OCI-LY7 (cell line): Measurements from ENCODE around the gene HCFC1R1.

Source experiments
- EZH2phosphoT487 ChIP-seq: fragments of 200-600 bp; sonication (generic); IDR thresholded peaks from 2 replicates; pipeline ENCODE4 v1.6.1; 2018; ENCODE audit warnings: low read depth, borderline replicate concordance, mild to moderate bottlenecking, mixed run types, antibody characterized with exemption, low read length, moderate library complexity, mixed read lengths
- TF ChIP-seq, protein P1 (sequence below): fragments of 200-600 bp; sonication (generic); conservative IDR thresholded peaks from 2 replicates; pipeline ENCODE4 v1.5.1; 2014; ENCODE audit warnings: mild to moderate bottlenecking, antibody characterized with exemption, low read length, moderate library complexity, mixed read lengths

DNA sequence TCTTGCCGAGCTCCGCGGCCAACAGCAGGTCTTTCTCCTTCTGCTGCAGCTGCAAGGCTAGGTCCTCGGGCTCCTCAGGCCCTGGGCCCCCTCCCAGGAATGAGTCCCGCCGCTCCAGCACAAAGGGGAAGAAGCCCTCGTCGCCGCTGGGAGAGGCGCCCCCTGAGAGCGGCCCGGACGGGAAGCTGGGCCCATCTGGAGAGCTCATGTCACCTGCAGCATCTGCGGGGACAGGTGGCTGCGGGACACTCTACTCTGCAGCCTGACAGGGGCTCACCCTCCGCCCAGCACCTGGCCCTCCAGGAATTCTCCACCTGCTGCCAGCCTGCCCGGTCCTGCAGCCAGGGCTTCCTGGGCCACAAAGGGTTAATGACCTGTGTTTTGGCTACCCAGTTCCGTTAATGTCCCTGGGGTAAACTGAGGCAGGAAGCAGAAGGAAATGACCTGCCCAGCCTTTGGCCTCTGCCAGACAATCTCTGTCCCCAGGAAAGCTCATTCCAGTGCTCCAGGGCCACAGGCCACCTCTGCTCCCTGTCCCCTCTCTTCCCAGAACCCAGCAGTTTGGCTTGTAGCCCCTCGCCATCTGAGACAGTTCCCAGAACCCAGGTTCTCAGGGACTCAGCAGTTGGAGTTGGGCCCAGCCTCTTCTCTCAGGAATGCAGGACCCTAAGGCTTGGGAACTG lies 11.7 kb upstream of the HCFC1R1 start:
- TF ChIP-seq, protein P1, sequence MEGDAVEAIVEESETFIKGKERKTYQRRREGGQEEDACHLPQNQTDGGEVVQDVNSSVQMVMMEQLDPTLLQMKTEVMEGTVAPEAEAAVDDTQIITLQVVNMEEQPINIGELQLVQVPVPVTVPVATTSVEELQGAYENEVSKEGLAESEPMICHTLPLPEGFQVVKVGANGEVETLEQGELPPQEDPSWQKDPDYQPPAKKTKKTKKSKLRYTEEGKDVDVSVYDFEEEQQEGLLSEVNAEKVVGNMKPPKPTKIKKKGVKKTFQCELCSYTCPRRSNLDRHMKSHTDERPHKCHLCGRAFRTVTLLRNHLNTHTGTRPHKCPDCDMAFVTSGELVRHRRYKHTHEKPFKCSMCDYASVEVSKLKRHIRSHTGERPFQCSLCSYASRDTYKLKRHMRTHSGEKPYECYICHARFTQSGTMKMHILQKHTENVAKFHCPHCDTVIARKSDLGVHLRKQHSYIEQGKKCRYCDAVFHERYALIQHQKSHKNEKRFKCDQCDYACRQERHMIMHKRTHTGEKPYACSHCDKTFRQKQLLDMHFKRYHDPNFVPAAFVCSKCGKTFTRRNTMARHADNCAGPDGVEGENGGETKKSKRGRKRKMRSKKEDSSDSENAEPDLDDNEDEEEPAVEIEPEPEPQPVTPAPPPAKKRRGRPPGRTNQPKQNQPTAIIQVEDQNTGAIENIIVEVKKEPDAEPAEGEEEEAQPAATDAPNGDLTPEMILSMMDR, result no peak
- no peak for TF ChIP-seq EZH2phosphoT487
